ENCODE data around the gene JARID2.

JARID2 gene

DNA sequence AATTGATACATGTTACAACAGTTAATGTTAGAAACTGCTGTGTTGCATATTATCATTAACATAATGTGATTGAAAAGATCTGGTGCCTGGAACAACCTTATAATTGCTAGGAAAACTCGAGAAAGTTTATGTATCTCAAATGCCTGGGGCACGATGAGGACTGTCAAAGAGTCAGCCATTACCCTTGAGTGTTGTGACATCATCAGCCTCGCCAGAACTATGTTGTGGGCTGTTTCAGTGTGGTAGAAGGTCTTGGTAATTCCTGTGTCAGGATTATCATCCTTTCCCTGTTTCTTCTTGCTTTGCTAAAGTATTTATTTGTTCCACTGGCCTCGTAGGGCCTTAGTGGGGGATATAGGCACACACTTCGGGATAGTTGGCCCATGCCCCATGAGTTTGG is 231.9 kb downstream of the JARID2 start:
- FAIRE-seq, result no peak

DNA sequence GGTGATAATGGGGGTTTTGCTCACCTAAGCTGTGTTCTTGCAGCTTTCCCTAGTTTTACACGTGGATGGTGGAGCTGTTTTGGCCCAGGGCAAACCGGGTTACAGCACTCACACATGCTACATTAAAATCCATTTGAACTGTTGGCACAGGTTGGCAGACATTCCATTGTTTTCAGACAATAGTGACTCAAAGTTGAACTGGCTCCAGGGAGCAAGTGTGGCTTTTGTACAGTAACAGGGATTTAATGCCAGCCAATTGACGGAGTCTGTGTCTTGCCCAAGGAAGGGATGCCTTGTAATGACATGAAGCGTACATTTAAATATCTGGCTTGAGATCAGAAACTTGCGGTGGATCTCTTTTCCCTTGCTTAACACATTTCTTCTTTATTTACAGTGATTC is 233.9 kb downstream of the JARID2 start:
- no peak for FAIRE-seq

DNA sequence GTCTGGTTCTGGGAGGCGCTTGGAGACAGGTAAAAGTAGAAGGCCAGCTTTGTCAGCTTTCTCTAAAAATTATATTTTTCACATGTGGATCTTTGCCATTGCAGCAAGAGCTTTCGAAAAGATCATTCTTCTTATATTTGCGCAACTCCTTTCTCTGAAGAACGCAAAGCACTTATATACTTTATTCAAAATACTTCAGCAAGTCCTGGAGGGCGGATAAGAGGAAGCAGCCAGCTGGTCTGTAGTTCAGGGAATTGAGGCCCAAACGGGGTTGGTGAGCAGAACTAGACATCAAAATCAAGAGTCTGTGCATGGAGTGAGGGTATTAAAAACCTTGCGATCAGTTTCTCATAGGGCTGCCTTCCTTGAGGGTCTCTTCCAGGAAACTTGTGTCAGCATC is 234.7 kb downstream of the JARID2 start:
- no peak for FAIRE-seq

DNA sequence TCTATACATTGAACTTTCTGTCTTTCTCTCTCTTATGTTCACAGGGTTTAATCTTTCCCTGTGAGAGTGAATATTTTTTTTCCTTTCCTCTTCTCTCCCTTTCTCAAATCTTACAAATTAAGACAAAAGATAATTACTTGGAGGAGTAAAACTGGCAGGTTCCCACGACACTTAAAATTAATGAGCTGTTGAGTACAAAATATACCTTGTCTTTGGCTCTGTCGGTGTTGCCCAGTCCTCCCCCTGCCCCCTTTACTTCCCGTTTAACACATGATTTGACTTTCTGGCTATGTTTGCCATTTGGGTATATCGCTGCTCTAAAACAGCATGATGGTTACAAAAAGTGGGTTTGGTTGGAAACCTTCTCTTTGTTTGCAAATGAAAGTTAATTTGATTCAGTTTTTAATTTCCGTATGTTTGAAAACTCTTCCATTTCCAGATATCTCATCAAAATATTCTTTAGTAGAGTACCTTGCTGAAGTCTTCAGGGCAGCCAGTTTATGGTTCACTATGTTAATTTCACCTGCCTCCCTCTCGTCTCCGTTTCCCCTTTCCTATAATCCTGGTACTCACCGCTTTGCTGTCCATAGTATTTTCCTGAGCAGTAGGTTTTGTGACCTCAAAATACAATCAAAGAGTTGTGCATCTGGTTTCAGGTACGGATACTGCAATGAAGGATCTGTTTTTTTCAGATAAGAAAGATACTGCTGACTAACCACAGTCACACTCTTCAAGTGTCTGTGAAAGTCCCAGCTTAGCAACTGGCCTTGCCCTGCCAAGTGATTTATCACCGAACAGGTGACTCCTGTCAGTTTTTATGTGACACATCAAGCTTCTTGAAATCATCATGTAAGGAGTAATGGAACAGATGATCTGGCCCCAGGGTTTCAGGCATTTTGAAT is 235.8 kb downstream of the JARID2 start:
- FAIRE-seq, result no peak

DNA sequence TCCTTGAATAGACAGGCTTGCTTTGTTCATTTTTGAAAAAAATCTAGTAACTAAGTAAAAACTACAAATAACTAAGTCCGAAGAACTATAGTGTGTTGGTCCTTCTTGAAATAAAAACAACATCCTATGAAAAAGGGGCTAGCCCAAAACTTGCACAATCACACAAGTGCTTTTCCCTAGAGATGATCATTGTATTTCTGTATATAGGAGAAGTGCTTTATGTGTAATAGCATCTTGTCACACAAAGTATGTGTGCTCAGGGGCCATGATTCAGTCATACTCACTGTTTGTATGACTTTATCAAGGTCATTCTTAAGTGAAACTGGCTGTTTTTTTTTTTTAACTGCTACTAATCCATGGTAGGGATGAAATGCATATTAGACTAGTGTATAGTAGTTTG is 237.2 kb downstream of the JARID2 start:
- FAIRE-seq, result no peak

DNA sequence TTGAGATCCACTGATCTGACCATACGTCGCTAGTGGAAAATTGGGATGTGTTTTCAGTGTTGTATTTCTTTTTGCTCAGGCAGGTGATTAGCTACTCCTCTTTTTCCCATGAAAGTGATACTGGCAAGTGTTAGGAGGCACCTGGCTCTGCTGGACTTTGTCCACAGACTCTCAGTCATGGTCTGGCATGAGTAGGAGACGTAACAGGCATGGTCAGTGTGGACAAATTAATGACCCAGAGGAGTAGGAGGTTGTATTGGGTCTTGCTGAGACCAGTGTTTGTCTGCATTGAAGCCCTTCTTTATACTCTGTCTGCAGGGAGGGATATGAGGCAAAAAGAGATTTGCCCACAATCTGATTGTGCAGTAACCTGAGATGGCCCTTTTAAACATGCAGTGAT is 238.3 kb downstream of the JARID2 start:
- no peak for FAIRE-seq

DNA sequence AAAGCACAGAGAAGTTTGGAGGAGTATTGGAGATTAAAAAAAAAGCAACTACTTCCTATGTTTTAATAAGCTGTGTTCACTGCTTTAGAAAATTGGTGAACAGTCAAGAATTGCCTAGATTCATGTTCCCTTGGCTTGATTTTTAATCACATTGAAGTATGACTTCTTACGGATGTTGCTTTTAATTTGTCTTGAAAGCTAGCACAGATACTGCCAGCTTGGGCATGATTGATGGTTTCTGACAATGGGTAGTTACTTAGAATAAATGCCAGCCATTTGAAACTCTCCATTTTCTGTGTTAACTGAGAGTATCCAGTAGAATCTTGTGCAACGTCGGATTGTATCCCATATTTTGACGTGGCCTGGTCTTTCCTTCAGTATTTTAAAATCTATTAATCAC is 239.0 kb downstream of the JARID2 start:
- FAIRE-seq, result no peak

DNA sequence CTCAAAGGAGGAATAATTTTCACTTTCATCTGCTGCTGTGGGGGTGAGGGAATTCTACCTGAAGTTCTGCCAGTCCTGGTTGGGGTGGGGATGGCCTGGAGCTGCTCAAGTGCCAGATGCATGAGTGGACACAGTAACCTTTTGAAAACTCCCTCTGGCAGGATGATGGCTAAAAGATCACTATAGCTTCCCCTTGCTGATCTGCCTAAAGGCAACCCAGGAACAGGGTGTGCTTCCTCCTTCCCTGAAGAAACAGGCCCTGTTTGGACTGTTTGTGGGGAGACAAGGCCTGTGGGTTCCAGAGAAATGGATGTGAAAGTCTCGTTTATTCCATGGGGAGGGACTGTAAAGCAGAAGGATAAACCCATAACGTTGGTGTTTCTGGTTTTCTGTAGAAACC is 240.1 kb downstream of the JARID2 start:
- FAIRE-seq, result no peak

DNA sequence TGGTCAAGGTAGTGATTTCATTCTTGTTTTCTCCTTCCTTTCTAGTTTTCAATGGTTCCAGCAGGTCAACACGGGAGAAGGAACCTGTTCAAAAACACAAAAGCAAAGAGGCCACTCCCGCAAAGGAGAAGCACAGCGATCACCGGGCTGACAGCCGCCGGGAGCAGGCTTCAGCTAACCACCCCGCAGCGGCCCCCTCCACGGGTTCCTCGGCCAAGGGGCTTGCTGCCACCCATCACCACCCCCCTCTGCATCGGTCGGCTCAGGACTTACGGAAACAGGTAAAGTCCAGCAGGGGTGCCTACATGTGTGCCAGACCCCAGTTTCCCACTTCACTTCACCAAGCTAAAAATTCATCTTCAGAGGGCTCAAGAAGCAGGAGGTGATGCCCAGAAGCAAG is 241.4 kb downstream of the JARID2 start:
- no peak for FAIRE-seq

DNA sequence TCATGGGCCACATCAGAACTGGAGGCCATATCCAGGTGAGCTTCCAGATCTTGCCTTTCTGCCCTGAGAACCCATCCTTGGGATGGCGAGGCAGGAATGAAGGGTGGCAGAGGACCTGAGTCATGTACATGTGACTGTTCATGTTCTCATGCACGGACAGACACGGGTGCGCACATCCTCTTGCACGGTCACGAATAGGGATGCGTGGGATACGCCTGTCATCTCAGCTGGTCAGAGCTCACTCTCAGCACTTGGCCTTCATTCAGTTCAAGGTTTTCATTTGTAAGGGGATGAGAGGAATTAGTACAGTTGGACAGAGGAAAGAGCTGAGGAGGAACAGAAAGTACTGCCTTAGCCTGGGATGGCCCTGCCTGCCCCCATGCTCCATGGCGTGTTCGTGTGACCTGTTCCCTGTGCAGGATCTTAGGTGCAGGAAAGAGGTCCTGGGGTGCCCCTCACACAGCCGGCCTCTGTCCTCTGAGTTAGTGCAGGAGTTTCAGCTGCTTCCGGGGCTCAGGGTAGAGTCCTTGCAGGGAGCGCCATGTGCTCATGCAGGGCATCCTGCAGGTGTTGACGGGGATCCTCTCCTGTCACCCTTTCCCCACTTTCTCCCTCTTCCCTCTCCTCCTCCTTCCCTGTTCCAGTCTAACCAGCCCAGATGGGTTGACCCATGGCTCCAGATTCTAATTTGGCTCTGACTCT is 243.5 kb downstream of the JARID2 start:
- no peak for FAIRE-seq

DNA sequence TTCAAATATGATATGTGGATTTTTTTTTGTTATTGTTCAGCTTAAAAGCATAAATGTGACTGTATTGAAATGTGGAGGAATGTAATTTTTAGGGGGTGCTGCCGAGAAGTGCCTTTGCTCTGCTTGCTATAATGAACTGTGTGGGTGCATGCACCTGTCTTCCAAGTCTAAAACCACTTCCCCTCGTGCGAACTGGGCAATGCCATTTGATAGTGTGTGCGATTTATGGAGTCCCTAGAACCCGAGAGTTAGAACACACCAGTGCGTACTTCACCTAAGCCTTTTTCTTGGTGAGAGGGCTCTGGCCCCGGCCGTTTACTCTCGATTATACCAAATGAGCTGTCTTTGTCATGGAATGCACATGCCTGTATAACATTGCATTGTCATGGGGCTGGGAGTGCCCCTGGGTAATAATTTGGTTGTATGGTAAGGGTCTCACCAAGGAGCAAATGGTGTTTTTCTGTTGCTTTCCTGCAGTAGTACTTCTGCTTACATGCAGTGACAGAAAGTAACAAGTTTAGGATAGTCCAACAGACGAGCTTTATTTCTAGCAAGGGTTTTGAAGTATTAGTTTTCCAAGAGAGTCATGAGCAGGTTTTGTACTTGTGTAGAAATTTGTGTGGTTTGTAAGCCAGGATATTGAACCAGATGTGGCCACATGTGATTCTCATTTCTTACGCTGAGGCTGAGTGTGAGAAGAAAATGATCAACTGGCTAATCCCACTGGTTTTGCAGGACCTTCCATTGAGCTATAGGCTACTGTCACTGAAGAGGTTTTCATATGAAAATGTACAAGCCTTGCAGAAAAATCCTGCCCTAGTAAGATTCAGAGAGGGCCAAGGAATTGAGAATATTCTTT is 244.6 kb downstream of the JARID2 start:
- no peak for FAIRE-seq

DNA sequence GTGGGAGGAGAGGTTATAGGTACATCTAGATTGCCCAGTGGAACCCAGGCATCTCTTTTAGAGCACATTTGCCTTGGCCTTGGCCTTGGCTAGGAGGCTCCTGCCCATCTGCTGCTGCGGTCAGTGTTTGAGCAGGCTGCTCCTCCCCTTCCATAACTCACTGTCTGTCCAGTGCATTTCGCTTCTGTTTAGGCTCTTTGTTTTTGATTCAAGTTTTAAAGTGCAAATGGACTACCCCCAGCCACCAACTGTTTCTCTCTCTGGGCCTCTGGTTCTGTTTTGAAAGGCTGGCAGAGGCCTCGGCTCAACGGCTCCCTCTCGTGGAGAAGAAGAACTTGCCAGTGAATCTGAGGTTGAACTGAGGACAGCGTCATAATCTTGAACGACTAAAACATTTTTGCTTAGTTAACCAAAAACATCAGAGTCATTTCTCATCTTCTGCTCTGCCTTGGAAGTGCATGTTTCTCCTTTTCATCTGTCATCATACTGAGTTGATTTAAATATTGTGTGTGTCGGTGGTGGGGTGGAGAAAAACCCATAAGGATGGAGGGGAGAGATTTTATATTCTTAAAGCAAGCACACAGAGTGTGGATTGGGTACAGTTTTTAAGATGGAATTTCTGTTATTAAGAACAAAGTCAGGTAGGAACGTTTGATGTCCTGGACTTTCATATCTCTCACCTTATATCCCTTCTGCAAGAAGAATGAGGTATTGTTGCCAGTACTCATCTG is 245.6 kb downstream of the JARID2 start:
- FAIRE-seq, result no peak

DNA sequence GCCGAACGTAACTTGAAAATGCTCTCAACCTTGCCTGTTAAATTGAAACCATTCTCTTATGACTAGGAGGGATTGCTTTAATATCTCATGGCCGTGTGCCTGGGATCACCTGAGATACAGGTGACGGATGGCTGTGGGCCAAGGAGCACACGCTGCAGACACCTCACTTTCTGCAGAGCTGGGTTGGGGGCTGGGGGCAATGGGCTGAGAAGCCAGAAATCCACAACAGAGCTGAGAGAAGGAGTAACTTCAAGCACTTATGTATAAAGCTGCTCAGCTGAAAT is 246.1 kb downstream of the JARID2 start:
- no peak for FAIRE-seq

DNA sequence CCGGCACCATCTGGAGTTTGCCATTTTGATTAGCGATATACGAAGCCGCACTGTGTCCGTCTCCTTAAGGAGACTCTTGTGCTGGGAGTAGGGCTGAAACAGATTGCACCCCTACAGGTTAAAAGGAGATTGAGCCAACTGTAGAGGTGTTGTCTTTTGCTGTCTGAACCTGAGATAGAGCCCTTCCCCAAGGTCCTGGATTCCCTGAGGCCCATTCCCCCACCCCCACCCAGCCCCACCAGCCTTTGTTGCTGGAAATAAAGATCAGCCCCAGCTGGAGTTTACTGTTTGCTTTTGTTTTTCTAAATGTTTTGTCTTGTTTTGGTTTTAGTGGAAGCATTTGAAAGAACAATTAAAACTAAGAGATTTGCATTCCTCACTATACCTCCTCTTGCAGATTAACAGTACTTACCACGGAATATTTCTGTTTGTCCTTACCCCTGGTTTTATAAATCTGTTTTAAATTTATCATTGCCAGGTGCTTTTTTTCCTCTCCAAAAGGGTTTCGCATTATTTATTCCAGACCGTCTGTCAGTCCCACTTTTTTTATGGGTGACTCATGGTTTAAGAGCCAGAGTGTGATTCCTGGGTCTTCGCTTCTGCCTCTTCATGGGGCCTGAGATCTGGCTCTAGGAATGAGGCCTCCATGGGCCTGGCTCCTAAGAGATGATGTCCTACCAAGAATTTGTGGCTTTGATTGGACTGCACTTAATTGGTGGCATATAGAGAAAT is 247.7 kb downstream of the JARID2 start:
- FAIRE-seq, result no peak

DNA sequence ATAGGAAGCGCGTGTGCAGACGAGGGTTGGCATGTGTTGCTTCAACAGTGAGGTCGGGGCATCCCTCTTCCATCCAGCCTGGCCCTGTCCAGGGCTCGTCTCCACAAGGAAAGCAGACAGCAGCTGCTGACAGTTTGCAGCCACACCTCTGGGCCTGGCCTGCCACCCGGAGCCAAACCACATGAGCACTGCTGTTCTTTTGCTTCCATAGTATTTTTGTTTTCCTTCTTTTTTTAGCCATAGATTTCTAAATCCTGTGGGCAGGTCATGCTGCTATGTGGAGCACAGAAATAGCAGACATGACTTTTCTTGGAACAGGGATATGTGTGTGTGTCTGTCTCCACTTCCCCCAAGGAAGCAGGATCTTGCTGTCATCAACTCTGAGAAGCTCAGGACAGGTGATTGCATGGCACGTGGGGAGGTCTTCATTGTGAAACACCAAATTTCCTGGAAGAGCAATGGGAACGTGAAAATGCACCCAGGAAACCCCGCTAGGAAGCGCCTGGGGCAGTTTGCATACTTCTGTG is 249.6 kb downstream of the JARID2 start:
- FAIRE-seq, result no peak

DNA sequence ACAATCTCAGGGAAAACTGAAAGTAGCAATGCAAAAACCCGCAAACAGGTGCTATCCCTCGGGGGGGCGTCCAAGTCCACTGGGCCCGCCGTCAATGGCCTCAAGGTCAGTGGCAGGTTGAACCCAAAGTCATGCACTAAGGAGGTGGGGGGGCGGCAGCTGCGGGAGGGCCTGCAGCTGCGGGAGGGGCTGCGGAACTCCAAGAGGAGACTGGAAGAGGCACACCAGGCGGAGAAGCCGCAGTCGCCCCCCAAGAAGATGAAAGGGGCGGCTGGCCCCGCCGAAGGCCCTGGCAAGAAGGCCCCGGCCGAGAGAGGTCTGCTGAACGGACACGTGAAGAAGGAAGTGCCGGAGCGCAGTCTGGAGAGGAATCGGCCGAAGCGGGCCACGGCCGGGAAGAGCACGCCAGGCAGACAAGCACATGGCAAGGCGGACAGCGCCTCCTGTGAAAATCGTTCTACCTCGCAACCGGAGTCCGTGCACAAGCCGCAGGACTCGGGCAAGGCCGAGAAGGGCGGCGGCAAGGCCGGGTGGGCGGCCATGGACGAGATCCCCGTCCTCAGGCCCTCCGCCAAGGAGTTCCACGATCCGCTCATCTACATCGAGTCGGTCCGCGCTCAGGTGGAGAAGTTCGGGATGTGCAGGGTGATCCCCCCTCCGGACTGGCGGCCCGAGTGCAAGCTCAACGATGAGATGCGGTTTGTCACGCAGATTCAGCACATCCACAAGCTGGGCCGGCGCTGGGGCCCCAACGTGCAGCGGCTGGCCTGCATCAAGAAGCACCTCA is 250.7 kb downstream of the JARID2 start:
- no peak for FAIRE-seq

DNA sequence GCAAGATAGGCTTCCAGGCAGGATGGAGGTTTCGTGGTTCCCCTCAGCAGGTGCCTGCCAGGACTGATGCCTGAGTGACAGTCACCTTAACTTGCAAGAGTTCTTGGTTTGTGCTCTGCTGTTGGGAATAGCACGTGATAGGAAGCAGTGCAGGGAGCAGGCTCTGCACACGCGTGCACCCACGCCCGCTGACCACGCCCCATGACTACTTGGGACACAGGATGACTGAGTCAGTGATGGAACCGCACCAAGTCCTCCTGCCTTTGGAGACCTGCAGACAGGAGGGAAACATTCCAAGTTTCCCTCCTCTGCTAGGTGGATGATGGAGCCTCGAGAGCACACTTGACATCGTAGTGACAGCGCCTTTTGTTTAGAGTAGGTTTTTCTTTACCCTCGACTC is 252.8 kb downstream of the JARID2 start:
- no peak for FAIRE-seq

DNA sequence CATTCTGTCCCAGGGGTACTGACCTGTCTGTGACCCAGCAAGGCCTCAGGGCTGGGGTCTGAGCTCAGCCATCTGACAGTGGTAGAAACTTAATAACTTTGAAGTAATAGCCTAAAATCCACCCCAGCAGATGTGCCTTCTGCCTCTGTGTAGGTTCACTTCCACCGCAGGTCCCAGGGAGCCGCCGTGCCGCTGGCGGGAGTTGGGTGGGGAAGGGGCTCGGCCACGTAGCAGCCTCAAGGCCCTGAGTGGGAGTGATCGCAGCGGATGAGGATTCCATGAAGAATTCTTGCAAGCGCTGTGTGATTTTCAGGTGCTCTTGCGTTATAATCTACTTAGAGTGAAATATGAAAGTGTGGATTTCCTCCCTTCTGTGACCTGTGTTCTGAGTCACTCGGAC is 253.3 kb downstream of the JARID2 start:
- no peak for FAIRE-seq

DNA sequence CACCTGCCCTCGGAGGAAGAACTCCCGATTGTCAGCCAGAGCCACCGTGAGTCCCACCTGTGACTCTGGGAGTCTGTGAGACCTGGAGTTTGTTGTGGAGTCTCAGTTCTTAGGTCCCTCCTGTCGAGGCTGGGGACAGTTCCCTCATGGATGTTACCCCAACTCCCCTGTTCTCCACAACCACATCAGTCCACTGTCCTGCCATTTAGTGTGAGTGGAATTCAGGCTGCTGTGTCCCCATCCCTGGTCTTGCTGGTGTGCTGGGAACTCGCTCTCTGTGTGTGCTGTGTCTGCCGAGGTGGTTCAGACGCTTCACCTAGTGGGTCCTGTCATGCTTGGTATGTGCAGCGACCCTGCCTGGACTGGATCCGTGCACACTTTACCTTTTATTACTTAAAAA is 253.7 kb downstream of the JARID2 start:
- FAIRE-seq, result no peak

DNA sequence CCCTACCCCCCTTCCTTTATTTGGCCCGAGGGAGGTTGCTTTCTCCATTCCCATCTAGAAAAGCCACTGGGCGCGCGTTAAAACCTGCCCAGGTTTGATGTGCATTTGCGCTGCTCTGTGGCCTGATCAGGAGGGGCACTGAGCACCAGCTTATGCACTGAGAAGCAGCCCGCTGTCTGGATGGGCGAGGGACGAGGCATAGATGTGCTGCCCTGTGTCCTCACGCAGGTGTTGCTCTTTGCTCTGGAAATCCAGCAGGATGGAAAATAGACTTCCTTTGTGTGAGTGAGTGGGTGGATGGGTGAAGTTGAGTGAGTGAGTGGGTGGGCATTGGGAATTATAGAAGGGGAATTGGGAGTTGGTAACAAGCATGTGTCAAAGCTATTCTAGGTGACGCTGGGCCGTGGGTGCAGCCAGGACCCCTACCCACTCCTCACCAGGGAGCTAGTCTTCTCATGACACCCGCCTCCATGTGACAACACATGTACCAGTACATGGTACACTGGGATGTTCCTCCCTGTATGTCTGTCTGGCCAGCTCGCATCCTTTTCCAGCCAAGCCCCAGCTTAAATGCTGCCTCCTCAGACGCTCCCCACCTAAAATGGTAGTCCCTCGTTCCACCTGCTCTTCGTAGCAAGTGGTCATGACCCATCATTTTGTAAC is 254.3 kb downstream of the JARID2 start:
- no peak for FAIRE-seq

All from G401.6 (cell line).